ENCODE measurements around the gene EEFSEC.

Gene EEFSEC

GRCh38 chr3:128366136-128366535 is 212.9 kb downstream of the EEFSEC start:
- no peak overlapping the region for H3K4me3 ChIP-seq (ENCODE audit: low read depth, low read length)
- no peak for TF ChIP-seq CTCF (IDR thresholded peaks at IDR 0.05; ENCODE audit: low read depth, low read length)

- no peak for TF ChIP-seq CTCF (IDR thresholded peaks at IDR 0.05; ENCODE audit: low read depth, low read length)
- H3K4me3 ChIP-seq (ENCODE audit: low read depth, low read length) = no peak overlapping the region
These were observed 213.4 kb downstream of the EEFSEC start for GRCh38 chr3:128366652-128367051.

GRCh38 chr3:128367221-128367620 is 213.9 kb downstream of the EEFSEC start:
- H3K4me3 ChIP-seq (ENCODE audit: low read depth, low read length) = no peak overlapping the region
- TF ChIP-seq CTCF (IDR thresholded peaks at IDR 0.05; ENCODE audit: low read depth, low read length) = no peak

GRCh38 chr3:128367761-128368160 is 214.5 kb downstream of the EEFSEC start:
- H3K4me3 ChIP-seq (ENCODE audit: low read depth, low read length) = no peak overlapping the region
- no peak for TF ChIP-seq CTCF (IDR thresholded peaks at IDR 0.05; ENCODE audit: low read depth, low read length)

GRCh38 chr3:128368626-128369025 is 215.3 kb downstream of the EEFSEC start:
- no peak for TF ChIP-seq CTCF (IDR thresholded peaks at IDR 0.05; ENCODE audit: low read depth, low read length)
- no peak overlapping the region for H3K4me3 ChIP-seq (ENCODE audit: low read depth, low read length)

GRCh38 chr3:128369121-128369703 is 215.9 kb downstream of the EEFSEC start:
- H3K4me3 ChIP-seq (ENCODE audit: low read depth, low read length) = no peak overlapping the region
- no peak for TF ChIP-seq CTCF (IDR thresholded peaks at IDR 0.05; ENCODE audit: low read depth, low read length)

- TF ChIP-seq CTCF (IDR thresholded peaks at IDR 0.05; ENCODE audit: low read depth, low read length) = no peak
- no peak overlapping the region for H3K4me3 ChIP-seq (ENCODE audit: low read depth, low read length)
These were observed 216.8 kb downstream of the EEFSEC start for GRCh38 chr3:128369881-128370642.

All from WI38 (cell line).